ENCODE results near the gene MARCKSL1. TPM values are rescaled to one million over a fixed set of nuclear protein-coding genes. Genes with fewer than 3 reads are reported as not detected.

Gene MARCKSL1
- total RNA-seq, 3 donors from 2014 or later (not counting 1 experiment from before 2014, with no cell fraction given): 21.7 to 26.1 (median 21.8) TPM

DNA sequence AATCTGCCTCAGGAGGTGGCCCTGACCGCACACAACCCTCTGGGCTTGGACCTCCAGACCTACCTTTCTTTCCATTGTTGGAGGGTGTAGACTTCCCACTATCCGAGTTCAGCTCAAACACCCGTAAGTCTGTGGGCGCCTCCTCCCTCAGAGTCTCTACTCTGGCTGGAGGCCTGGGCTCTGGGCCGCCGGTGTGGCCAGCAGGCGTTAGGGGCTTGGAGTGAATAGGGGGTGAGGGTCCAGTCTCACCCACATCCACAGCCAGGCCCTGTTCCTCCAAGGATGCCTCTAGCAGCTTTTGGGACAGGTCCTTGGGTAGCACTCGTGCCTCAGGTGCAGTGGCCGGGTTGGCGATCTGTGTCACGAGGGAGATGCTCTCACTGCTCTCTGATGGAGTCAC, 40.2 kb upstream of the MARCKSL1 start:
- ATAC-seq (no peak), DNase-seq (no peak)
- H3K27ac ChIP-seq (ENCODE audit: low read length): no peak overlapping the region
- Mint-ChIP-seq H3K4me3 (no peak overlapping the region), H3K9me3 (no peaks in the 10 kb centered on the region), H3K27ac (no peak overlapping the region), H3K27me3 (ENCODE audit: low read depth in 2 of 2) (no peaks in the 10 kb centered on the region), H3K4me1 (peaks cover 12 to 22% of the 10 kb centered on the region in 2 donors), H3K36me3 (peaks cover 14% of the 10 kb centered on the region)
- TF ChIP-seq, protein P1, sequence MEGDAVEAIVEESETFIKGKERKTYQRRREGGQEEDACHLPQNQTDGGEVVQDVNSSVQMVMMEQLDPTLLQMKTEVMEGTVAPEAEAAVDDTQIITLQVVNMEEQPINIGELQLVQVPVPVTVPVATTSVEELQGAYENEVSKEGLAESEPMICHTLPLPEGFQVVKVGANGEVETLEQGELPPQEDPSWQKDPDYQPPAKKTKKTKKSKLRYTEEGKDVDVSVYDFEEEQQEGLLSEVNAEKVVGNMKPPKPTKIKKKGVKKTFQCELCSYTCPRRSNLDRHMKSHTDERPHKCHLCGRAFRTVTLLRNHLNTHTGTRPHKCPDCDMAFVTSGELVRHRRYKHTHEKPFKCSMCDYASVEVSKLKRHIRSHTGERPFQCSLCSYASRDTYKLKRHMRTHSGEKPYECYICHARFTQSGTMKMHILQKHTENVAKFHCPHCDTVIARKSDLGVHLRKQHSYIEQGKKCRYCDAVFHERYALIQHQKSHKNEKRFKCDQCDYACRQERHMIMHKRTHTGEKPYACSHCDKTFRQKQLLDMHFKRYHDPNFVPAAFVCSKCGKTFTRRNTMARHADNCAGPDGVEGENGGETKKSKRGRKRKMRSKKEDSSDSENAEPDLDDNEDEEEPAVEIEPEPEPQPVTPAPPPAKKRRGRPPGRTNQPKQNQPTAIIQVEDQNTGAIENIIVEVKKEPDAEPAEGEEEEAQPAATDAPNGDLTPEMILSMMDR (IDR thresholded peaks at IDR 0.05): no peak
- intact Hi-C loops (cut with micrococcal nuclease): no loop called here
- H3K9me3 ChIP-seq (ENCODE audit: control insufficient read depth, insufficient read depth, low read length): no peaks in the 10 kb centered on the region
- no peaks in the 10 kb centered on the region for H3K27me3 ChIP-seq (ENCODE audit: control insufficient read depth, insufficient read depth, low read length)
- H3K36me3 ChIP-seq (ENCODE audit: control insufficient read depth, insufficient read depth, low read length): peaks cover 75% of the 10 kb centered on the region
- peaks cover 13% of the 10 kb centered on the region for H3K4me1 ChIP-seq (ENCODE audit: control insufficient read depth, insufficient read depth, low read length)
- WGBS (ENCODE audit: insufficient coverage): 95% methylated on average over 9 of the region's 11 CpGs
- no peak overlapping the region for H3K4me3 ChIP-seq (ENCODE audit: low read length)

DNA sequence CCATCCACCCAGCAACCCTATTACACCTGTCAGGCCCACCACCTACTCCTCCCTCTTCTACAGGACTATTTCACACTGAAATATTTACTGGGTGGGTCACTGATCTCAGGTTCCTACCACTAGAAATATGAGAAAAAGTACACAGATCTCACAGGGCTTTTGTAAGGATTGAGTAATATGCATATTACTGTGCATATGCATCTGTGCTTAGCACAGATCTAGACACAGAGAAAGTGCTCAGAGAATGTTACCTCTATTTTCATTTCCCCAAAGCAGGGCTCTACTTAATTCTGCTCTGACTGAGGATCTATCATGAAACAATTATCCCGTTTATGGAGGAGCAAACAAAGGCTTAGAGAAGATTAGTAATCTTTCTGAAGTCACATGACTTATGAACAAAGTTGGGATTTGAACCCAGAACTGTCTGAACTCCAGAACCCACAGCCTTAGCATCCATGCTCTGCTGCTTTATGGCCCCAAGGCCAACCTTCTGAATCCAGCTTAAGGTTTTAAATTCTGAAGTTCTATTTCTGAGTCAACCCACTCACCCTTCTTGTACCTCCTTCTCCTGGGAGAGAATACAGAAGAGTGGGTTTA, 38.1 kb upstream of the MARCKSL1 start:
- intact Hi-C loops (cut with micrococcal nuclease): no loop called here
- Mint-ChIP-seq H3K36me3 (peaks cover 4% of the 10 kb centered on the region), H3K9me3 (no peaks in the 10 kb centered on the region), H3K4me3 (no peak overlapping the region), H3K4me1 (peaks cover 12 to 22% of the 10 kb centered on the region in 2 donors), H3K27me3 (ENCODE audit: low read depth in 2 of 2) (no peaks in the 10 kb centered on the region), H3K27ac (no peak overlapping the region)
- 91% methylated on average over 1 of the region's 1 CpG for WGBS (ENCODE audit: insufficient coverage)
- no peak overlapping the region for H3K27ac ChIP-seq (ENCODE audit: low read length)
- peaks cover 65% of the 10 kb centered on the region for H3K36me3 ChIP-seq (ENCODE audit: control insufficient read depth, insufficient read depth, low read length)
- ATAC-seq (no peak), DNase-seq (no peak)
- peaks cover 13% of the 10 kb centered on the region for H3K4me1 ChIP-seq (ENCODE audit: control insufficient read depth, insufficient read depth, low read length)
- TF ChIP-seq, protein P1 (IDR thresholded peaks at IDR 0.05): no peak
- H3K27me3 ChIP-seq (ENCODE audit: control insufficient read depth, insufficient read depth, low read length): no peaks in the 10 kb centered on the region
- no peaks in the 10 kb centered on the region for H3K9me3 ChIP-seq (ENCODE audit: control insufficient read depth, insufficient read depth, low read length)
- no peak overlapping the region for H3K4me3 ChIP-seq (ENCODE audit: low read length)

DNA sequence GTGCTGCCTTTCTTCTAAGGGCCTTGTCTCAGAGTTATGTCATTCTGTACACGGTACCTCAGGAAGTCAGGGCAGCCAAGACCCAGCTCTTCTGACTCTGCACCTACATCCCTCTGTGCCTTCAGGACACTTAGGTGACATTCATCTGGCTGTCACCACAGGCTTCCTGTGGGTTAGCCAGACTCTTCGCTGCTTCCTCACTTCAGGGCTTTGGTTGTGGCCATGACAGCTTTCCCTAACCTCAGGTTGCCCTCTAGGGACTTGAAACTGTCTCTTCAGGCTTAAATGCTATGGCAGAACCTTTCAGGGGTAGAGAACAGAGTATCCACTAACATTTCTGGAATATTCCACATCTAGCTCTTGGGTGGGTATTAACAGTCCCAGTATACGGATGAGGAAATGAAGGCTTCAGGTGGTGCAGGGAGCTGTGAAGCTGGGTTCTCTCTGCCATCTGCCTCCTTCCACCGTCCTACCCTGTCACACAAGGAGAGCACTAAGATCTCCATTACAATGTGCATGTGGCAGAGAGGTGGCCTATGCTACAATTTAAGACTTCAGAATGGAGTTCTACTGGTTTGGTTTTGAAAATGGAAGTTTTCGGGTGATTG, 36.2 kb upstream of the MARCKSL1 start:
- DNase-seq (peak in 1 of 2 donors; percentile 85), ATAC-seq (peak; percentile 68 to 71 (median 70))
- H3K9me3 Mint-ChIP-seq: no peaks in the 10 kb centered on the region
- H3K4me1 ChIP-seq (ENCODE audit: control insufficient read depth, insufficient read depth, low read length): peaks cover 13% of the 10 kb centered on the region
- no peaks in the 10 kb centered on the region for H3K9me3 ChIP-seq (ENCODE audit: control insufficient read depth, insufficient read depth, low read length)
- WGBS (ENCODE audit: insufficient coverage): 51% methylated on average over 4 of the region's 5 CpGs
- peaks cover 12 to 22% of the 10 kb centered on the region in 2 donors for H3K4me1 Mint-ChIP-seq
- intact Hi-C loops (cut with micrococcal nuclease): loop anchor here (1.0 kb wide), 1 partner anchor 37 kb away; no protein-coding TSS in a partner anchor
- no peak overlapping the region for H3K27ac ChIP-seq (ENCODE audit: low read length)
- no peak overlapping the region for H3K4me3 Mint-ChIP-seq
- no peaks in the 10 kb centered on the region for H3K27me3 ChIP-seq (ENCODE audit: control insufficient read depth, insufficient read depth, low read length)
- H3K36me3 ChIP-seq (ENCODE audit: control insufficient read depth, insufficient read depth, low read length): peaks cover 62% of the 10 kb centered on the region
- no peak overlapping the region for H3K4me3 ChIP-seq (ENCODE audit: low read length)
- H3K27me3 Mint-ChIP-seq (ENCODE audit: low read depth in 2 of 2): no peaks in the 10 kb centered on the region
- H3K27ac Mint-ChIP-seq: peak overlapping the region; percentile 68 to 77
- TF ChIP-seq, protein P1 (IDR thresholded peaks at IDR 0.05): no peak
- H3K36me3 Mint-ChIP-seq: no peaks in the 10 kb centered on the region

All from natural killer cell (primary cell).